GM06990 (cell line): ENCODE results near the gene PDE6B.

Source experiments
- DNase-seq: peaks from one replicate; pipeline ENCODE4 v3.0.0-alpha.2; 2011; ENCODE audit not compliant: insufficient read length; ENCODE audit errors: extremely low read depth
- H3K27me3 ChIP-seq: replicated peaks from 2 replicates; pipeline ENCODE4 v1.6.0; 2011; ENCODE audit warnings: low read length; ENCODE audit not compliant: control insufficient read depth, insufficient read depth
- H3K36me3 ChIP-seq: 2 replicates; pipeline ENCODE4 v1.5.1; 2011; ENCODE audit warnings: low read length; ENCODE audit not compliant: control insufficient read depth, insufficient read depth
- H3K4me3 ChIP-seq: replicated peaks from 2 replicates; pipeline ENCODE4 v1.5.1; 2011; ENCODE audit warnings: low read depth, mild to moderate bottlenecking, control low read depth, low read length
- CTCF ChIP-seq: IDR thresholded peaks from 2 replicates; pipeline ENCODE4 v1.5.1; 2011; ENCODE audit warnings: low read length, control low read depth, mild to moderate bottlenecking, inconsistent platforms; ENCODE audit not compliant: insufficient read depth, poor library complexity, severe bottlenecking

Gene PDE6B

GRCh38 chr4:600166-600565 is 25.2 kb upstream of the PDE6B start:
- no peaks in the 10 kb centered on the region for H3K27me3 ChIP-seq
- no peak for DNase-seq
- H3K4me3 ChIP-seq = no peak overlapping the region
- H3K36me3 ChIP-seq = no peaks in the 10 kb centered on the region
- no peak for TF ChIP-seq CTCF

DNA sequence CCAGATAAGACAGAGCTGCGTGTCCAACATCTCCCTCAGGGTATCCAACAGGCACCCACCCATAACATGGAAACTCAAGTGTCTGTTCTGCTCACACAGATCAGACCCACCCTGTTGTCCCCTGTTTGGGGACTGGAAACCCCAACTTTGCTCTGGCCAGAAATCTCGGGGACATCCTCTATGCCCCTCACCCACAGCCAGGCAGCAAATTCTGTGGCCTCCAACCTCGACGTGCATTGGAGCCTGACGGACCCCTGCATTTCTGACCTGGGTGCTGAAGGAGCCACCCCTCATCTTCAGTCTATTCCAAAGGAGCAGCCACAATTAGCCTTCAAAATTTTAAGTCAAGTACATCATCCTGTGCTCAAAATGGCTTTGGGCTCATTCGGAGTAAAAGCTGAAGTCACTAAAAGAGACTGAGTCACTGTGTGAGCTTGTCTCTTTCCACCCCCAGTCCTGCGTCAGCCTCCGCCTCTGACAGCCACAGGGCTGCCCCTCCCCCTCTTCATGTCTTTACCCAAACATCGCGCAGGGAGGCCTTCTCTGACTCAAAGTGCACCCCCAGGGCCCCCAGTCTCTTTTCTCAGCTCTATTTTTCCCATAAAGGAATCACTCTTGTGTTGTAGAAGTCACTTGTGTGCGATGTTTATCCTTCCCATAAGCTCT is 24.4 kb upstream of the PDE6B start:
- no peaks in the 10 kb centered on the region for H3K27me3 ChIP-seq
- TF ChIP-seq CTCF = no peak
- no peak for DNase-seq

DNA sequence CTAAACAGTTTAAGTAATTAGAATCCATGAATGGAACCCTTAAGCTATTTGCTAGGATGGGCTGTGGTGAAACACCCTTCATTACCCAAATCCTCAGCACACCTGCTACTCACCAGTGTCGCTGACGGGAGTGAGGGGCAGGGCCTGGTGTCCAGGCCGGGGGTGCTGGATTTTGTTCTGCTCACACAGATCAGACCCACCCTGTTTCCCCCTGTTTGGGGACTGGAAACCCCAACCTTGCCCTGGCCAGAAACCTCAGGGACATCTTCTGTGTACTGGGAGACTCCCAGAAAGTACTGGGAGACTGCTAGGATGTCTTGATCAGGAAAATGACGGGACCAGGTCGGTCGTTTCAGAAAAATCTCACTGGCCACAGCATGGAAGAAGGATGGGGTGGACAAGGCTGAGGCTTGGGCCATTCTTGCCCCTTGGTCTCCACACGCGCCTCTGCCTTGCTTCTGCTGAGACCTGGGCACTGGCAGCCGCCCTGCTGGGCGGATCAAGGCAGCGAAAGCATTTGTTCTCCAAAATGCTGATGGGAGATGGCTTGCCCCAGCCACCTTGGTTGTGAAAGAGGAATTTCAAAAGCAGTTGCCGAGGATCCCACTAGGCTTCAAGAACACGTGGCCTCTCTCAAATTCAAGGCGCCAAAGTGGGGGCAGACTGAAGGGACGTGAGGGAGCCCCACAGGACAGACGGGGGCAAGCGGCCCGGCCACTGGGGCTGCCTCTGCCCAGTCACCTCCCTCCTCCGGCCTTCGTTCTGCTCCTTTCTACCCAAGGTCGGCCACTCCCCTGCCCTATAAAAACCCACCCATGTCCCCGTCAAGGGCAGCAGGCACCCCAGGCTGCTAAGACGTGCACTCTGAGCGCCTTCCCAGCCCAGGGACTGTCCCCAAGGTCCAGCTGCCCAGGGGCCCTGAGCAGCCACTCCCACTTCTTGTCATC is 23.5 kb upstream of the PDE6B start:
- H3K27me3 ChIP-seq = no peaks in the 10 kb centered on the region
- TF ChIP-seq CTCF = no peak
- DNase-seq = no peak
- H3K36me3 ChIP-seq = no peaks in the 10 kb centered on the region
- no peak overlapping the region for H3K4me3 ChIP-seq

More for the DNA sequence above, 24.4 kb upstream of the PDE6B start:
- H3K36me3 ChIP-seq = no peaks in the 10 kb centered on the region
- H3K4me3 ChIP-seq = no peak overlapping the region

- Histone ChIP-seq H3K36me3 (no peaks in the 10 kb centered on the region), H3K27me3 (no peaks in the 10 kb centered on the region), H3K4me3 (no peak overlapping the region)
- peak; percentile 35 for DNase-seq
- peak; percentile 14 for TF ChIP-seq CTCF
Measured at GRCh38 chr4:602559-602942, 22.8 kb upstream of the PDE6B start.

DNA sequence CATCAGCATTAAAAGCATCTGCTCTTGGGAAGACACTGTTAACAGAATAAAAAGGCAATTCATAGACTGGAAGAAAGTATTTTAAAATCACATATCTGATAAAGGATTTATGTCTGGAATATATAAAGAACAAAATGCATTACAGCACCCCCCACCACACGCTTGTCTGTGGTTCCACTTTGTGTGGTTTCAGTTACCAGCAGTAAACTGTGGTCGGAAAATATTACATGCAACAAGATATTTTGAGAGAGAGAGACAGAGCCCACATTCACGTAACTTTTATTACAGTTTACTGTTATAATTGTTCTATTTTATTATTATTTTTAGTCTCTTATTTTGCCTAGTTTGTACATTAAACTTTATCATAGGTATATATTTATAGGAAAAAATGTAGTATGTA is 21.2 kb upstream of the PDE6B start:
- Histone ChIP-seq H3K27me3 (no peaks in the 10 kb centered on the region), H3K4me3 (no peak overlapping the region), H3K36me3 (no peaks in the 10 kb centered on the region)
- no peak for TF ChIP-seq CTCF
- DNase-seq = no peak
